RPMI8226 (cell line): ENCODE results near the gene GOLGA6L4.
"Not testable (repeated sequence)": the region's sequence is repeated elsewhere in the genome, so short reads cannot be mapped to it uniquely, and the experiment has no call there.

Experiments
- DNase-seq: peaks from one replicate; pipeline ENCODE4 v3.0.0-alpha.2; 2015

The GOLGA6L4 gene

GRCh38 chr15:84235573-84235972 lies at the start of gene GOLGA6L4:
Gene GOLGA6L4, plus strand, starts transcription at chr15:84235773. Its CDS starts 62 bp downstream, at chr15:84235835.
- not testable (repeated sequence) for DNase-seq

GRCh38 chr15:84192982-84193381 lies 42.6 kb upstream of the GOLGA6L4 start:
- DNase-seq: not testable (repeated sequence)

- not testable (repeated sequence) for DNase-seq
Measured at GRCh38 chr15:84195603-84196002, 40.0 kb upstream of the GOLGA6L4 start.

- DNase-seq: not testable (repeated sequence)
Measured at GRCh38 chr15:84196530-84197188, 38.9 kb upstream of the GOLGA6L4 start.

- DNase-seq: not testable (repeated sequence)
Measured at GRCh38 chr15:84199865-84200264, 35.7 kb upstream of the GOLGA6L4 start.

GRCh38 chr15:84246441-84246840 lies 10.9 kb downstream of the GOLGA6L4 start:
- DNase-seq: not testable (repeated sequence)
